GM23248 (cell line): ENCODE measurements around the gene TXNRD1. TPM values are rescaled to one million over a fixed set of nuclear protein-coding genes. Genes with fewer than 3 reads are reported as not detected.

ENCODE experiments used
- DNase-seq: peaks from one replicate; pipeline ENCODE4 v3.0.0-alpha.2; 2015
- H2AFZ ChIP-seq: fragments of 200-600 bp; sonication (generic); 2 replicates; pipeline ENCODE4 v1.6.1; 2016; ENCODE audit warnings: antibody characterized with exemption
- H3F3A ChIP-seq: fragments of 200-600 bp; sonication (generic); 2 replicates; pipeline ENCODE4 v1.6.1; 2016; ENCODE audit warnings: mild to moderate bottlenecking, antibody characterized with exemption, mixed run types; ENCODE audit not compliant: insufficient read depth
- H3K27ac ChIP-seq: fragments of 200-600 bp; sonication (generic); 2 replicates; pipeline ENCODE4 v1.5.1; 2016; ENCODE audit warnings: mild to moderate bottlenecking
- H3K27me3 ChIP-seq: fragments of 200-600 bp; sonication (generic); replicated peaks from 2 replicates; pipeline ENCODE4 v1.6.1; 2016; ENCODE audit warnings: mild to moderate bottlenecking; ENCODE audit not compliant: insufficient read depth
- H3K36me3 ChIP-seq: fragments of 200-600 bp; sonication (generic); 2 replicates; pipeline ENCODE4 v1.6.1; 2016; ENCODE audit warnings: low read depth, mild to moderate bottlenecking
- H3K4me1 ChIP-seq: fragments of 200-600 bp; sonication (generic); 2 replicates; pipeline ENCODE4 v1.6.1; 2016; ENCODE audit warnings: mild to moderate bottlenecking; ENCODE audit not compliant: insufficient read depth
- H3K4me2 ChIP-seq: fragments of 200-600 bp; sonication (generic); one replicate; pipeline ENCODE4 v1.6.1; 2016; ENCODE audit warnings: mild to moderate bottlenecking; ENCODE audit not compliant: unreplicated experiment
- H3K4me3 ChIP-seq: fragments of 200-600 bp; sonication (generic); 2 replicates; pipeline ENCODE4 v1.5.1; 2016; ENCODE audit warnings: mild to moderate bottlenecking
- H3K79me2 ChIP-seq: fragments of 200-600 bp; sonication (generic); 2 replicates; pipeline ENCODE4 v1.6.1; 2016; ENCODE audit warnings: mild to moderate bottlenecking; ENCODE audit not compliant: insufficient read depth
- H3K9ac ChIP-seq: fragments of 200-600 bp; sonication (generic); 2 replicates; pipeline ENCODE4 v1.6.1; 2016; ENCODE audit warnings: mild to moderate bottlenecking
- H3K9me2 ChIP-seq: fragments of 200-600 bp; sonication (generic); 2 replicates; pipeline ENCODE4 v1.6.1; 2016; ENCODE audit warnings: mixed run types, mild to moderate bottlenecking, moderate library complexity; ENCODE audit not compliant: insufficient read depth
- H3K9me3 ChIP-seq: fragments of 200-600 bp; sonication (generic); one replicate; pipeline ENCODE4 v1.6.1; 2017; ENCODE audit warnings: low read depth
- H4K20me1 ChIP-seq: fragments of 200-600 bp; sonication (generic); 2 replicates; pipeline ENCODE4 v1.6.0; 2016; ENCODE audit not compliant: insufficient read depth
- EZH2 ChIP-seq: fragments of 200-600 bp; sonication (generic); IDR thresholded peaks from 2 replicates; pipeline ENCODE4 v1.6.1; 2018; ENCODE audit warnings: antibody characterized with exemption, mild to moderate bottlenecking; ENCODE audit not compliant: insufficient read depth, poor library complexity, severe bottlenecking
- EZH2phosphoT487 ChIP-seq: fragments of 200-600 bp; sonication (generic); IDR thresholded peaks from 2 replicates; pipeline ENCODE4 v1.6.1; 2018; ENCODE audit warnings: antibody characterized with exemption, moderate library complexity, mild to moderate bottlenecking, low read depth; ENCODE audit not compliant: insufficient read depth
- WGBS, 2 experiments: methylation state at CpG; one replicate each; pipeline ENCODE4 v1.1.6; 2015 to 2017; ENCODE audit warnings: low lambda C conversion rate in 2 of 2, low coverage in 1 of 2; ENCODE audit errors: missing lambda C conversion rate in 2 of 2; 5-methylcytosine and 5-hydroxymethylcytosine counted together
- in situ Hi-C: fragments of 300-500 bp; cut with MboI; formaldehyde crosslinking; loops from 2 replicates; pipeline ENCODE4 v1.15.0; 2020
- polyA plus RNA-seq: library from polyadenylated mRNA; unstranded; fragments of >200 nt; fragmentation: Nextera tagmentation; extraction: Ambion mirVana; gene quantifications from 2 replicates; pipeline ENCODE4 v1.2.1, GENCODE V29; 2016
- total RNA-seq: library from RNA; depleted of rRNA; stranded (reverse); fragments of >200 nt; shearing (Covaris generic); gene quantifications from 2 replicates; pipeline ENCODE4 v1.2.3, GENCODE V29; 2014

TXNRD1 gene
- total and polyA plus RNA-seq, 2 experiments from 2014 or later: 255 to 477 TPM

- H3K9ac ChIP-seq: no peak overlapping the region
- H3F3A ChIP-seq: peaks cover 92% of the 10 kb centered on the region
- H3K9me2 ChIP-seq: no peaks in the 10 kb centered on the region
- in situ Hi-C loops: no loop called here
- 0 out of 2 replicates have a peak, but pooled peaks cover 12% of the 10 kb centered on the region for H4K20me1 ChIP-seq
- no peak for DNase-seq
- H3K4me3 ChIP-seq: no peak overlapping the region
- peaks cover 36% of the 10 kb centered on the region for H3K79me2 ChIP-seq
- no peak overlapping the region for H3K4me2 ChIP-seq
- H3K27me3 ChIP-seq: no peaks in the 10 kb centered on the region
- peaks cover 51% of the 10 kb centered on the region for H3K36me3 ChIP-seq
- WGBS, 2 experiments: 82 to 83% methylated on average over 6 of the region's 6 CpGs
- H3K9me3 ChIP-seq: no peaks in the 10 kb centered on the region
- H3K4me1 ChIP-seq: peaks cover 11% of the 10 kb centered on the region; the same call in 1 of the 2 replicates
- H2AFZ ChIP-seq: no peak overlapping the region
- no peak overlapping the region for H3K27ac ChIP-seq
- TF ChIP-seq EZH2: no peak
- TF ChIP-seq EZH2phosphoT487: no peak
These were observed 138.7 kb downstream of the TXNRD1 start for GRCh38 chr12:104354167-104354867.

GRCh38 chr12:104354868-104355570, 139.4 kb downstream of the TXNRD1 start:
- H3K9ac ChIP-seq: no peak overlapping the region
- in situ Hi-C loops: no loop called here
- peaks cover 86% of the 10 kb centered on the region for H3F3A ChIP-seq
- no peak overlapping the region for H3K27ac ChIP-seq
- no peaks in the 10 kb centered on the region for H3K9me3 ChIP-seq
- peaks cover 44% of the 10 kb centered on the region for H3K36me3 ChIP-seq
- no peak for TF ChIP-seq EZH2phosphoT487
- no peak for TF ChIP-seq EZH2
- WGBS, 2 experiments: 84 to 85% methylated on average over 7 of the region's 7 CpGs
- H3K27me3 ChIP-seq: no peaks in the 10 kb centered on the region
- H2AFZ ChIP-seq: no peak overlapping the region
- no peak overlapping the region for H3K4me2 ChIP-seq
- H3K4me3 ChIP-seq: no peak overlapping the region
- DNase-seq: no peak
- H3K9me2 ChIP-seq: no peaks in the 10 kb centered on the region
- peaks cover 11% of the 10 kb centered on the region; the same call in 1 of the 2 replicates for H3K4me1 ChIP-seq
- H3K79me2 ChIP-seq: peaks cover 29% of the 10 kb centered on the region
- 0 out of 2 replicates have a peak, but pooled peaks cover 12% of the 10 kb centered on the region for H4K20me1 ChIP-seq

GRCh38 chr12:104355630-104356029, 140.1 kb downstream of the TXNRD1 start:
- Histone ChIP-seq H3K4me1 (peaks cover 11% of the 10 kb centered on the region; the same call in 1 of the 2 replicates), H3K79me2 (peaks cover 23% of the 10 kb centered on the region), H3K27me3 (no peaks in the 10 kb centered on the region), H3K9me2 (no peaks in the 10 kb centered on the region), H3K4me2 (no peak overlapping the region), H3F3A (peaks cover 80% of the 10 kb centered on the region), H3K27ac (no peak overlapping the region), H3K36me3 (peaks cover 38% of the 10 kb centered on the region), H3K4me3 (no peak overlapping the region), H2AFZ (no peak overlapping the region), H3K9ac (no peak overlapping the region), H4K20me1 (0 out of 2 replicates have a peak, but pooled peaks cover 8% of the 10 kb centered on the region), H3K9me3 (no peaks in the 10 kb centered on the region)
- in situ Hi-C loops: no loop called here
- no peak for DNase-seq
- WGBS, 2 experiments: 73 to 88% methylated on average over 3 of the region's 3 CpGs
- TF ChIP-seq EZH2 (no peak), EZH2phosphoT487 (no peak)

- Histone ChIP-seq H3K4me3 (no peak overlapping the region), H2AFZ (no peak overlapping the region), H3F3A (peaks cover 72% of the 10 kb centered on the region), H3K4me2 (no peak overlapping the region), H3K9me3 (no peaks in the 10 kb centered on the region), H3K9me2 (no peaks in the 10 kb centered on the region), H3K27ac (no peak overlapping the region; the same call in 1 of the 2 replicates), H4K20me1 (0 out of 2 replicates have a peak, but pooled peaks cover 8% of the 10 kb centered on the region), H3K27me3 (no peaks in the 10 kb centered on the region), H3K36me3 (peaks cover 30% of the 10 kb centered on the region), H3K4me1 (peaks cover 11% of the 10 kb centered on the region; the same call in 1 of the 2 replicates), H3K79me2 (peaks cover 15% of the 10 kb centered on the region; the same call in 1 of the 2 replicates), H3K9ac (no peak overlapping the region)
- peak; percentile 50 for DNase-seq
- TF ChIP-seq EZH2phosphoT487: no peak
- no peak for TF ChIP-seq EZH2
- WGBS, 2 experiments: 75 to 78% methylated on average over 17 of the region's 17 CpGs
- in situ Hi-C loops: no loop called here
These were observed 140.9 kb downstream of the TXNRD1 start for GRCh38 chr12:104356231-104357115.
